Activated effector memory CD4-positive, alpha-beta T cell treated with Interleukin-2 at 50 U/mL for 16 hours (primary cell): ENCODE measurements around the gene MS4A5.
"Not testable (repeated sequence)": the region's sequence is repeated elsewhere in the genome, so short reads cannot be mapped to it uniquely, and the experiment has no call there.

ENCODE experiments used
- DNase-seq: peaks from one replicate; pipeline ENCODE4 v3.0.0-alpha.2; 2020

Gene MS4A5, protein sequence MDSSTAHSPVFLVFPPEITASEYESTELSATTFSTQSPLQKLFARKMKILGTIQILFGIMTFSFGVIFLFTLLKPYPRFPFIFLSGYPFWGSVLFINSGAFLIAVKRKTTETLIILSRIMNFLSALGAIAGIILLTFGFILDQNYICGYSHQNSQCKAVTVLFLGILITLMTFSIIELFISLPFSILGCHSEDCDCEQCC

DNA sequence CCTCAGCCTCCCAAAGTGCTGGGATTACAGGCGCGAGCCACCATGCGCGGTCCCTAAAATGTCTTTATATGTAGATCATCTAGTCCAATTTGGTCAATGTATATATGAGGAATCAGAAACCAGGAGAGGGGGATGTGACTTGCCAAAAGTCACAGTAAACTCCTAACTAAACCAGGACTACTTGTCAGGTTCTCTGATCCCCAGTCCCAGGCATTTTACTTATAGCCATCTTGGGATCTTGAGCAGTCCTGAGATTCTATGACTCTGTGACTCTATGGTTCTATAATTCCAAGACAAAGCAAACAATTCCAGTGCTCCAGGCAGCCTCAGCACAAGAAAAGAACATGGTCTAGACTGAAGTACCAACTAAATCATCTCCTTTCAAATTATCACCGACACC is at the start of gene MS4A5:
Gene MS4A5, plus strand, starts transcription at position 301 of the 400 bp plus-strand sequence. CDS start 103 bp downstream, outside the sequence.
- no peak for DNase-seq

DNA sequence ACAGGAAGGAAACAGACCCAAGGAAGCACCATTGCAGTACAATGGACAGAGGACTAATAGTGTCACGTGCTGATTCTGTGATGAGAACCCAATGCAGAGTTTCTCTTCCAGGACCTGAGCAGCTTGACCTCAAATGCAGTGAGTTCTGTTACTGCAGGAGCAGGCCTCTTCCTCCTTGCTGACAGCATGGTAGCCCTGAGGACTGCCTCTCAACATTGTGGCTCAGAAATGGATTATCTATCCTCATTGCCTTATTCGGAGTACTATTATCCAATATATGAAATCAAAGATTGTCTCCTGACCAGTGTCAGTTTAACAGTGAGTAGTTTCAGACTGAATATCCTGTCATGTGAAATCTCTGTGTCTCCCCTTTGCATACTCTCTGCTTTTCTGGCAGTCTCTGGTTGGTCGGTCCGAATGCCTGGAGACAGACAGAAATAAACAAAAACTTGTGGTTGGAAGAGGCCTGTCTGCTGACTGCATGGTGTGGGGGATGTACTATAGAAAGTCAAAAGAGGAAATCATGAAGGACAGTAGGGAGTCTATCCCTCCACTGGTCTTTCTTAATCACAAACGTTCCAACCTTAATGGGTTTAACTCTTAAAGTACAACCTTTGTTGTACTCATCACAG is 40.0 kb upstream of the MS4A5 start:
- no peak for DNase-seq

DNA sequence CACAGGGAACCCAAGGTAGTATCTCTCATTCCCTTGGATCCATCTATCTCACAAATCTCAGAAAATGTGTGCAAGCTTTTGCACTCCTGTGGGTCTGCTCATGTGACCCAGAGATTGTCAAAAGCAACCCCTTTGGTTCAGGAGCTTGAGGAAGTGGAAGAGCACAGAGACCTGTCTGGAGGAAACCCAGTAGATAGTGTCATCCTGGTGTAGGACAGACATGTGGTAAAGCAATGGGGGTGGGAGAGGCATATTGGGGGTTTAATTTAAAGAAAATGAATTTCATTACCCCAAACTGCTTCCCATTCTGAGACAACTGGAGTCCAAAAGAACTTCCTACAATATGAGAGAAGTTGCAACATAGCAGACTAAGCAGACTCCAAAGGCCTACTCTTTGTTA is 39.0 kb upstream of the MS4A5 start:
- DNase-seq, result no peak

DNA sequence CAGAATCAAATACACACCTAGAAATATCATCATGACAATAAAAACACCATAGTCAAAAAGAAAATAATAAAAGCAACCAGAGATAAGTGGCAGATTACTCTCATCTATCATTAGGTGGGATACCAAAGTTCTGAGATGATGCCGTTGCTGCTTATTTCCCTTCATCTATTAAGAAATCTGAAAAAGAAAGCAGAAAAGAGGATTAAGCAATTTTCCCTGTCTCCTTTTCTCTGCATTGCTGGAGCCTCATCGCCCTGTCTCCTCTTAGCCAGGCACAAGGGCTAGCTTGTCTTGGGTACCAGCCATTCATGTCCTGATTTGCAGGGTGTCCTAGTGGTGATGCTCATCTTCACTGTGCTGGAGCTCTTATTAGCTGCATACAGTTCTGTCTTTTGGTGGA is 37.0 kb upstream of the MS4A5 start:
- no peak for DNase-seq

DNA sequence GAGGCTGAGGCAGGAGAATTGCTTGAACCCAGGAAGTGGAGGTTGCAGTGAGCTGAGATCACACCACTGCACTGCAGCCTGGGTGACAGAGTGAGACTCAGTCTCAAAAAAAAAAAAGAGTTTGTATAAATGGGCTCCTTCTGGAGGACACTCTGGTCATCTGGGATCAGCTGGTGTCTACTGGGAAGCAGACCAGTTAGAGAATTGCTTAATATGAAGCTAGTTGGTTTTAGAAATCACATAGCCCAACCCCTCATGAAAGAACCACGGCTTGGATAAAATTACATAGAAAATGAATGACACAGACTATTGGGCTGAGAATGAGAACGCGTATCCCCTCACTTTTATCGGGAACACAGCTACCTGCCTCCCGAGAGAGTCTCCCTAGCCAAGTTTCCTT is 36.4 kb upstream of the MS4A5 start:
- DNase-seq, result no peak

DNA sequence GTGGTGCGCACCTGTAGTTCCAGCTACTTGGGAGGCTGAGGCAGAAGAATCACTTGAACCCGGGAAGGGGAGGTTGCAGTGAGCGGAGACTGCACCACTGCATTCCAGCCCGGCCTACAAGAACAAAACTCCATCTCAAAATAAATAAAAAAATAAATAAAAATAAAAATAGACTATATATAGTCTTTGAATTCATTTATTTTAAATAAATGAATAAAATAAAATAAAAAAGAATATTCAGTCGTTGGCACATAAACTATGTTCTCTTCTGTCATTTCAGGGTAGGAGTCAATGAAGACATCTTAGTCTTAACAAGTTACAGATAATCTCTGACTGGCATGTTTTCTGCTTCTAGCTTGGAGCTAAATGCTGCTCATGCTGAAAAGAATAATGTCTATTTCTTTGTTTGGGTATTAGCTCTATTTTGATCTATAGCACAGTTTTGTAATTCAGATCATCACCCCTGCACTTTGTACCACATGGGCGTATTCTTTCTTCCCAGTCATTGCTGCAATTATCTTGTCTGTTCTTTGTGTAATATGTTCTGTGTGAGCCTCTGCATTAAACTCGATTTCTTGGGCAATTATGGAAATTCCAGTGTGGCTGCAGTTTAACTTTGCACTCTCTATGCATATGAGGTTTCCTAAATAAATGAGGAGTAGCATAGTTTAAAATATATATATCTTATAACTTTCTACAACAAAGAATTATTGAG is 34.5 kb upstream of the MS4A5 start:
- no peak for DNase-seq

DNA sequence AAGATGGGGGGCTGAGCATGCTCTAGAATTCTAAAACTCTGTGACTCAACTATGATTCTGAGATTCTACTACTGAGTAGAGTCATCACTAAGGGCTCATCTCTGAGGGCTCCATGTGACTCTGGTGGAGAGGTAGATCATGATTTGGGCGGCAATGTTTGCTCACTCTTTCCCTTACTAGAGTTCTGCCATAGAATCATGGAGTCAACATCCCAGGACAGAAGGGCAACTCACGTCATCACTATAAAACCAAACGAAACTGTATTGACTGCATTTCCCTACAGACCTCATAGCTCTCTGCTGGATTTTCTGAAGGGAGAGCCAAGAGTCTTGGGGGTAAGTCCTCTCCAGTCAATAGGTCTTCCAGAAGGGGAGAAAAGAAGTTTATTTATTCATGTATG is 33.0 kb upstream of the MS4A5 start, which contains the start of gene MS4A14:
Gene MS4A14, plus strand, starts transcription at position 78 of the 400 bp plus-strand sequence. Its CDS starts 120 bp downstream, at position 198.
- DNase-seq, result no peak

DNA sequence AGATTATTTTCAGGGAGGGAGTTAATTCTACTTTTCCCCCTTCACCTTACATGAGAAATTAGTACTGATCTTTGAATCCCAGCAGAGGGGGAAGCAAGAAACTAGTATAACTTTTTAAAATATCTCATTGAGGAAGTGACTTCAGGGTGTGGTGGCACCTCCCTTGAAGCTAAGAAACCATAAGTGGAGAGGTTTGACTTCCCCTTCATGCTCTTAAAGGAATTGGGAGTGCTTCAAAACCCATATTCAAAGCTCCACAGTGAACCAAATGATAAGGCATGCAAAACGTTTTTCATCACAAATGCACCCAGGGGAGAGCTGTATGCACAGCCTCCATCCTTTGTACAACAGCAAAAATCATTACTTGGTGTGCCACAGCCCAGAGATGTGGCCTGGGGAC is 32.6 kb upstream of the MS4A5 start:
- DNase-seq, result no peak

DNA sequence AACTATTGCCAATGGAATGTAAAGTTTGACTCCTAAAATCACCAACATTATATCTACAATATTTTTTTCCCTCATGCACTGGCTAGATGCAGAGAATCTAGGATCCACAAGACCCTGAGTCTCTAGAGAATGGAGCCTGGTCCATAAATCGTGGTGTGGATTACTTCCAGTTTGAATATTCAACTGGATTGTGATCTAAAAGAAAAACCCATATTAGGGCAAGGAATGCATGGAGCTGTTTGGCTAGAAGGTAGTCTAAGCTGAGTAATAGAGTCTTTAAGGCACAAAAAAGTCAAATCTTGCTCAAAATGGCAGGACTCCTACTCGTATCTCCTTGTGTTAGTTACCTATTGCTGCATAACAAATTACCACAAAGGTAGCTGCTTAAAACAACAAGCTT is 9.4 kb upstream of the MS4A5 start:
- no peak for DNase-seq

DNA sequence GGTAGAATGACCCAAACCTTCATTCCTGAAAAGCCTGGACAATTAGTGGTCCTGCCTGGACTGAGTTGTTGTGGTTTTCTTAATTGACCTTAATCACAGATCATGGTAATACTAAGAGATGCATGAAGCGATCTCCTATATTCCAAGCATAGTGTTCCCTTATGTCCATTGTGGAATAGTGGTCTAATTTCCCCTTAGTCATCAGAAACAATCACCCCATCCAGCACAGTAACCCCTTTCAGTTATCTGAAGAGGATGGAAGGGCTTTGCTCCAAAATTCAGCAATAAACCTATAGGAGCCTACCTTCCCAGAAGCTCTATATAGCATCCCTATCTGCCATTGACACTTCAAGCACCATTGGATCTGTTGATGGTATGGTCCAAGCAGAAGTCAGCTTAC is 6.8 kb upstream of the MS4A5 start:
- DNase-seq, result no peak

DNA sequence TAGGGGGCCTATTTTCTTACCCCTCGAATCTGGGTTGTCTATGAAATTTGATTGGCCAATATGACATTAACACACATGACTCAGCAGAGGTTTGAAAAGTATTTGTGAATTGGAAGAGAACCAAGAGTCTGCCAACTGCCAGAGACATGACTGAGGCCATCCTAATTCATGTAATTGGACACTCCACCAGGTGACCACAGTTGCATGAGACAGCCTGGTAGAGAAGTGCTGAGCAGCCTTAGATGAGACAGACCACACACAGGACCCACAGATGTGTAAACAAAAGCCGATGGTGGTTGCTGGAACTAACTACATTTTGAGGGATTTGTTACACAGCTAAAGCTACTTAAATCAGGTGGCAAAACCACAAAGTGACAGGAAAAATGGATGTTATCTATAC is 855 bp upstream of the MS4A5 start:
- DNase-seq, result no peak

DNA sequence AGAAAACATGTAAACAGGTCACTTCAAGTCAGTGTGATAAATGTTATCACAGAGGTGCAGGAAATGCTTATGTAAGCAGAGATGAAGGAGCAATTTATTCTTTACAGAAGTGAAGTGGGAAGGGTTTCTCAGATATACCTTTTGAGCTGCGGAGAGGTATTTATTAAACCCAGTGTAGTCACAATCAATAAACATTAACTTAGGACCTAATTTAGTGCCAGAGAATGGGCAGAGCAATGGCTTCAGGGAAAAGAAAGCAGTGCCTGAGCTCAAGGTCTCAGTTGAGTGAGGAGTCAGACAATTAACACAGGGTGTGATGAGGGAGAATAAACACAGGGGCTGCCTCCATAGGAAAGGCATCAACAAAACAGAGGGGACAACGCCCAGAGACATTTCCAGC is 1.9 kb downstream of the MS4A5 start:
- no peak for DNase-seq

DNA sequence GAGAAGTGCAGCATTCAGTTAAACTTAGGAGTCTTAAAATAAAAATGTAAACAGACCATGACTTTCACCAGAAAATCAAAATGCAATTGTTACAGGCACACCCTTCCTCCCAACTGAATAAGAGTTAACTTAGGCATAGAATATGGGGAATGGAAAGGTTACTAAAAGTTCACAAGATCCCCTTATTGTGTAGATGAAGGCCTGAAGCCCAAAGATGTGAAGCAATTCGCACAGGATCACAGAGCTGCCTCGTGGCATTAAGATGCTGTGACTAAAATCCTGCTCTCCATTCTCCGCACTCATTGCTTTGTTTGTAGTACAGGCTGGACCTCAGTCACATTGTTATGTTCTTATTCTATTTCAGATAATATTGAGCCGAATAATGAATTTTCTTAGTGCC is 4.0 kb downstream of the MS4A5 start:
- DNase-seq, result no peak

DNA sequence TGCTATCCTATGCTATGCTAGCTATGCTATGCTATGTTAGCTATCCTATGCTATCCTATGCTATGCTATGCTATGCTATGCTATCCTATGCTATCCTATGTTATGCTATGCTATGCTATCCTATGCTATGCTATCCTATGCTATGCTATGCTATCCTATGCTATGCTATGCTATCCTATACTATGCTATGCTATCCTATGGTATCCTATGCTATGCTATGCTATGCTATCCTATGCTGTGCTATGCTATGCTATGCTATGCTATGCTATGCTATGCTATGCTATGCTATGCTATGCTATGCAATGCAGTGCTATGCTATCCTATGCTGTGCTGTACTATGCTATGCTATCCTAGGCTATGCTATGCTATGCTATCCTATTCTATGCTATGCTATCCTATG is 17.7 kb downstream of the MS4A5 start:
- no peak for DNase-seq

DNA sequence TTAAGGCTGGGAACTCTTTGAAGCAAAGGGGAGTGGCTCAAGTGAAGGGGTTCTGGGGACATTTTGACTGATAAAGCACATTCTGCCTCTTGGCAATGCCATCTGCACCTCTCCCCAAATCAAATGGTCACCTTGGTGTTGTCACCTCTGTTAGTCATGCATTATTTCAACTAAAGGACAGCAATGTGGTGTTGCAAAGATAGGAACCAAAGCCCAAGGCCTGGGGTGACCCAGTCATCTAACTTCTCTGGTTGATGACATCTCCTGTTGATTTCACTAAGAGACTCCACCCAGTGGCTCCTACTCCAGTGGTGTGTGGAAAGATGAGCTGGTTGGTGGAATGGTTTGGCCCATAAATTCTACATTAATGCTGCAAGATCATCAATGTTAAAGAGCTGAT is 18.5 kb downstream of the MS4A5 start:
- no peak for DNase-seq

DNA sequence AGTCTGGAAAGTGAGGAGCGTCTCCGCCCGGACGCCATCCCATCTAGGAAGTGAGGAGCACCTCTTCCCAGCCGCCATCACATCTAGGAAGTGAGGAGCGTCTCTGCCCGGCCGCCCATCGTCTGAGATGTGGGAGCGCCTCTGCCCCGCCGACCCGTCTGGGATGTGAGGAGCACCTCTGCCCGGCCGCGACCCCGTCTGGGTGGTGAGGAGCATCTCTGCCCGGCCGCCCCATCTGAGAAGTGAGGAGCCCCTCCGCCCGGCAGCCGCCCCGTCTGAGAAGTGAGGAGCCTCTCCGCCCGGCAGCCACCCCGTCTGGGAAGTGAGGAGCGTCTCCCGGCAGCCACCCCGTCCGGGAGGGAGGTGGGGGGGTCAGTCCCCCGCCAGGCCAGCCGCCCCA is 21.8 kb downstream of the MS4A5 start:
- DNase-seq, result not testable (repeated sequence)

DNA sequence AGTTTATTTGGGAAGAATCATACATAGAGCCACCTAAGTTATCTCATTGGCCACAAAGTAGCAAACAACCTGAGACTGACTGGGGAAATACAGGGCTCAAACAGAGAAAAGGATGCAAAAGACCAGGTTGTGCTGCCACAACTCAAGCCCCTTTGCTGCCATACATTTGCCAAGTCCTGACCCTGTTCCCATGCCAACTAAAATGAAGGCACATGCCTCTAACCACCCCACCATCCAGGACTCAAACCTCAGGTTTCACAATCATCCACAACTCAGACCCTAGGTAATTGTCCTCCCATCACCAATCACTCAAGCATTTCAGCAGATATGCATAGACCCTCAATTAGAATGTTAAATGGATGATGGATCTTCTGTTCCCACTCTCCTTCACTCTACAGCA is 24.8 kb downstream of the MS4A5 start:
- DNase-seq, result no peak

DNA sequence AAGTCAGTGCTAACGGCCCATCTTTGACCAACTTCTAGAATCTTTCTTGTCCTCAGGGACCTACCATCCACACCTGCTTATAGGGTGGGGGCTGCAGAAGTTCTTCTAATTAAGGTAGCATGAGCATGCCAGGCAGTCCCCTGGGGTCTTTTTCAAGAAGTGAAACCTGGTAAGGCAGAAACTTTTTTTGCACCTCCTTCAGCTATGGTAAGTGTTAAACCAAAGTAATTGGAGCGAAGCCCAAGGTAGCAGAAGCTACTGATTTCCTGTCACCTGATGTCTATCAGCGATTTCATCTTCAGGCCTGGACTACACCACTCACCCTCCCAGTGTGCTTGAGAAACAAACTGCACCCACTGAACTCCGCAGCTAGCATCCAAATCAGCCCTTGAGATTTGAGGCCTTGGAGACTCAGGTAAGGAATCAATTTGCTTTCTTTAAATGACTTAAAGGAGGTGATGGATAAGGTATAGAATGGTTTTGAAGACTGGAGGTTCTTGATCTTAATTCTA is 26.2 kb downstream of the MS4A5 start, which contains the start of gene MS4A1:
Gene MS4A1, plus strand, starts transcription at position 317 of the 512 bp plus-strand sequence. CDS start 6,528 bp downstream, outside the sequence.
- no peak for DNase-seq

DNA sequence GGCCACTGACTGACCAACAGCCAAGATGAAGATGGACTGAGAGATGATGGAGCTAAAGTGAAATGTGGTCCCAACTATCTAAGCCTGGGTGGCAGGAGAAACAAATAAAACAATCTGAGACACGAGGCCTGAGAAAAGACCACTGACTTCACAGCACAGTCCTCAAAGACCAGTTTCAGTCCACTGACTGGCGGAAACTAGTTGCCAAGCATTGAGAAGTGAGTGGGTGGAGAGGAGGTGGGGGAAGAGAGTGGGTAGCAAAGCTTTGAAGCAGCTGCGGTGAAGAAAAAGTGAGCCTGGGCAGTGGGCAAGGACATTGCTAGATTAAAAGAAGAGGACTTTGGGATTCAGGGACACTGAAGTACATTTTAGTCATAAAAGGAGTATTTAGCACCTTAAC is 28.2 kb downstream of the MS4A5 start:
- no peak for DNase-seq

DNA sequence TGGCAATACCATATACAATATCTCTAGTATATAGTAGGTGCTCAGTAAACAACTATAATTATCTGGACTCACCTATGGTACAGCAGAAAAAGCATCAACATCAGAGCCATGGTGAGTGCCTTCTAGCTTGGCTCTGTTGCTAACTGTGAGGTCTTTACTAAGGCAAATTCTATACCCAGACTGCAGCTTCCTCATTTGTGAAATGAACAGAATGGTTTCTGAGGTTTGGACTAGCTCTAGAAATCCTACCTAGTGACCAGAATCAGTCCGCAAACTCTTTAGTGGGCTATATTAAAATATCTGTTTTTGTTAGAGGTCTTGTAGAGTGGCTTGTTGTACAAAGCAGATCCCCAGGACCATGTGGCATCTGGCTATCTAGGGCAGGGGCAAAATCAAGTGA is 30.0 kb downstream of the MS4A5 start:
- no peak for DNase-seq

DNA sequence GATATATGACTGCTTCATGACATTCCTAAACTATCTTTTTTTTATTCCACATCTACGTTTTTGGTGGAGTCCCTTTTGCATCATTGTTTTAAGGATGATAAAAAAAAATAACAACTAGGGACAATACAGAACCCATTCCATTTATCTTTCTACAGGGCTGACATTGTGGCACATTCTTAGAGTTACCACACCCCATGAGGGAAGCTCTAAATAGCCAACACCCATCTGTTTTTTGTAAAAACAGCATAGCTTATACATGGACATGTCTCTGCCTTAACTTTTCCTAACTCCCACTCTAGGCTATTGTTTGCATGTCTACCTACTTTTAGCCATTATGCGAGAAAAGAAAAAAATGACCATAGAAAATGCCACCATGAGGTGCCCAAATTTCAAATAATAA is 39.5 kb downstream of the MS4A5 start:
- DNase-seq, result no peak

DNA sequence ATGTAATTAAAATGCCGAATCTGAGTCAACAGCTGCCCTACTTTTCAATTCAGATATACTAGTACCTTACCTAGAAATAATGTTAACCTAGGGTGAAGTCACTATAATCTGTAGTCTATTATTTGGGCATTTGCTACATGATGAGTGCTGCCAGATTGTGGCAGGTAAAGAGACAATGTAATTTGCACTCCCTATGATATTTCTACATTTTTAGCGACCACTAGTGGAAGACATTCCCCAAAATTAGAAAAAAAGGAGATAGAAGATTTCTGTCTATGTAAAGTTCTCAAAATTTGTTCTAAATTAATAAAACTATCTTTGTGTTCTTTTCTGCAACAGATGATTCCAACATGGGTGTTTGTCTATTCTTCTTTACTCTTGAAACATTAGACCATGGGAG is 40.4 kb downstream of the MS4A5 start:
- no peak for DNase-seq

DNA sequence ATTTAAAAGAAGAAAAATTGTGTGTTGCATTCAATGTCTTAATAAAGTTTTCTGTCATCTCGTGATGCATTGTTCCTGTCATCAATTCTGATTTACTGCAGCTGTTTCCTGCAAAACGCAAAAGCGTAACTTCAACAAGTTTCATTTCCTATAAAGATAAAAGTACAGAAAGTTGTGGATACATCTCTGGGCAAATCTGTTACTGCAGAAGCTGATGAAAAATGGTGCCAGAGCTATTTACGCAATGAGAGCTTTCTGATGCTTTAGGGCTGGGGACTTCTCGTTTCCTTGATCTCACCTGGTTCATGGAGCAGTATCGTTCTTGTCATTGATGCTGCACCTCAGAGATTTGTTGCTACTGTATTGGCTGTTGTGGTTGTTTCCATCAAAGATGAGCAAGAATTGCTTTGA is 47.7 kb downstream of the MS4A5 start:
- no peak for DNase-seq

DNA sequence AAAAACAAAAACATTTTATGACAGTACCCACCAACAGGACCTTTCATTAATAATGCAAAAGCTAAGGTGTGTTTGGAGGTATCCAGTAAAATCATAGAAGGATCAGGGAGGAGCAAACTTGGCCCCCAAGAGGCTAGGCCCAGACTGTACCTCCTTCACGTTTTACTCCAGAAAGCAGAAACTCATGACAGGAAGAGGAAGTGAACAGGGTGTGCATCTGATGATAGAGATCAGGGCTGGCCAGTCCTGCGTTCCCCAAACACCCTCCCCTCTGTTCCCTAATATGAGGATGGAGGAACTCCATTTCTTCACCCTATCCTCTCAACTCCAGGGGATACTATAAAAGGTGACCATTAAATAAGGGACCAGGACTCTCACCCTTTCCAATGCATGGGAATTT is 53.0 kb downstream of the MS4A5 start:
- DNase-seq, result no peak
